Esophagus squamous epithelium (tissue), 5 donors: Measurements from ENCODE around the gene RPL26. TPM values are rescaled to one million over a fixed set of nuclear protein-coding genes. Genes with fewer than 3 reads are reported as not detected.

Source experiments
- DNase-seq: peaks from one replicate; lab custom pipeline; 2025; lab: John Stamatoyannopoulos, UW
- H3K27ac ChIP-seq, 4 donors: fragments of 200-600 bp; sonication (generic); one replicate each; pipeline ENCODE4 v1.5.1; 2016 to 2019; ENCODE audit warnings: mild to moderate bottlenecking in 1 of 4
- H3K27me3 ChIP-seq, 4 donors: fragments of 200-600 bp; sonication (generic); 1 replicate in 3 of 4; 2 replicates in 1 of 4; pipeline versions ENCODE4 v1.5.1 to v1.6.0; 2017 to 2021; ENCODE audit warnings: antibody characterized with exemption in 1 of 4
- H3K36me3 ChIP-seq, 3 donors: fragments of 200-600 bp; sonication (generic); one replicate each; pipeline ENCODE4 v1.5.1; 2016 to 2019
- H3K4me1 ChIP-seq, 3 donors: fragments of 200-600 bp; sonication (generic); one replicate each; pipeline ENCODE4 v1.5.1; 2017 to 2019
- H3K4me3 ChIP-seq, 4 donors: fragments of 200-600 bp; sonication (generic); 1 replicate in 3 of 4; 2 replicates in 1 of 4; pipeline ENCODE4 v1.5.1; 2016 to 2019; ENCODE audit warnings: mild to moderate bottlenecking in 2 of 4, moderate library complexity in 1 of 4
- H3K9me3 ChIP-seq, 3 donors: fragments of 200-600 bp; sonication (generic); one replicate each; pipeline ENCODE4 v1.5.1; 2016 to 2019
- POLR2A ChIP-seq, 4 donors: fragments of 450-650 bp; IDR thresholded peaks; one replicate each; pipeline ENCODE4 v1.6.1; 2017; ENCODE audit warnings: antibody characterized with exemption in 4 of 4, mild to moderate bottlenecking in 4 of 4, moderate library complexity in 3 of 4
- WGBS, 2 donors: methylation state at CpG; one replicate each; pipeline ENCODE4 v1.1.5; 2018; 5-methylcytosine and 5-hydroxymethylcytosine counted together
- intact Hi-C: fragments of 100-400 bp; cut with DNase I; formaldehyde crosslinking; loops from one replicate; pipeline ENCODE4 v1.15.0; 2022
- total RNA-seq, 4 donors: library from RNA; depleted of rRNA; stranded (reverse); fragments of >200 nt; gene quantifications; one replicate each; pipeline ENCODE4 v1.1.0, GENCODE V29; 2016
- TF ChIP-seq, protein P1 (sequence below), 6 experiments: fragments of 450-650 bp in 4 of 6; fragments of 200-600 bp in 2 of 6; sonication (generic) in 2 of 6; IDR thresholded peaks; one replicate each; pipeline ENCODE4 v1.5.1; 2016 to 2019; ENCODE audit warnings: antibody characterized with exemption in 6 of 6, mild to moderate bottlenecking in 4 of 6, moderate library complexity in 4 of 6
- donor health status: DM: yes; HTN: yes; CAD: no.

RPL26 gene
- total RNA-seq, 4 donors from 2014 or later, result 3,032 to 5,420 (median 3,306) TPM

DNA sequence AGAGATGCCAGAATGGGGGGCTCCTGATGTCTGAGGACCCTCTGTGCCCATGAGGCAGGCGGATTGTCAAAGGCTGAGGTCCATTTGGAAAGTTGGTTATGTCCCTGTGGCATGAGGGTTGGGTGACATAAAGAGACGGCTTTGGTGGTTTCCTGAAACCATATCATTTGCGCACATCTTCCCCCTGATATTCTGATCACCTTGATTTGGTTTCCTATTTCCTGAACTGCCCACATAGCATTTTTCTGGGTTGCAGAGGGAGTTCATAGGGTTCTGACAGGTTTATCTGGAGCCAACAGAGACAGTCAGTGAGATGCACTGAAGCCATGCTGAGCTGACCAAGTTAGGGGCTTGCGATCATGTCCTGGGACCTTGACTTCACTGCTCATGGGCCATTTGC, 30.3 kb upstream of the RPL26 start:
- DNase-seq, result no peak
- Histone ChIP-seq H3K9me3 (no peaks in the 10 kb centered on the region), H3K4me3 (peak overlapping the region in 1 of 4 donors; percentile 28), H3K36me3 (no peaks in the 10 kb centered on the region), H3K4me1 (peaks cover 3 to 23% (median 8%) of the 10 kb centered on the region in 3 donors), H3K27ac (peak overlapping the region in 3 of 4 donors; percentile 14 to 69 (median 57)), H3K27me3 (no peaks in the 10 kb centered on the region)
- WGBS, 2 donors, result 71 to 80% methylated on average over 3 to 4 of the region's 4 CpGs
- TF ChIP-seq POLR2A (IDR thresholded peaks at IDR 0.05), result no peak
- TF ChIP-seq, protein P1, sequence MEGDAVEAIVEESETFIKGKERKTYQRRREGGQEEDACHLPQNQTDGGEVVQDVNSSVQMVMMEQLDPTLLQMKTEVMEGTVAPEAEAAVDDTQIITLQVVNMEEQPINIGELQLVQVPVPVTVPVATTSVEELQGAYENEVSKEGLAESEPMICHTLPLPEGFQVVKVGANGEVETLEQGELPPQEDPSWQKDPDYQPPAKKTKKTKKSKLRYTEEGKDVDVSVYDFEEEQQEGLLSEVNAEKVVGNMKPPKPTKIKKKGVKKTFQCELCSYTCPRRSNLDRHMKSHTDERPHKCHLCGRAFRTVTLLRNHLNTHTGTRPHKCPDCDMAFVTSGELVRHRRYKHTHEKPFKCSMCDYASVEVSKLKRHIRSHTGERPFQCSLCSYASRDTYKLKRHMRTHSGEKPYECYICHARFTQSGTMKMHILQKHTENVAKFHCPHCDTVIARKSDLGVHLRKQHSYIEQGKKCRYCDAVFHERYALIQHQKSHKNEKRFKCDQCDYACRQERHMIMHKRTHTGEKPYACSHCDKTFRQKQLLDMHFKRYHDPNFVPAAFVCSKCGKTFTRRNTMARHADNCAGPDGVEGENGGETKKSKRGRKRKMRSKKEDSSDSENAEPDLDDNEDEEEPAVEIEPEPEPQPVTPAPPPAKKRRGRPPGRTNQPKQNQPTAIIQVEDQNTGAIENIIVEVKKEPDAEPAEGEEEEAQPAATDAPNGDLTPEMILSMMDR (IDR thresholded peaks at IDR 0.05), result no peak
- intact Hi-C loops, result loop anchor here (5.0 kb wide), 1 partner anchor 374 kb away; no protein-coding TSS in a partner anchor

DNA sequence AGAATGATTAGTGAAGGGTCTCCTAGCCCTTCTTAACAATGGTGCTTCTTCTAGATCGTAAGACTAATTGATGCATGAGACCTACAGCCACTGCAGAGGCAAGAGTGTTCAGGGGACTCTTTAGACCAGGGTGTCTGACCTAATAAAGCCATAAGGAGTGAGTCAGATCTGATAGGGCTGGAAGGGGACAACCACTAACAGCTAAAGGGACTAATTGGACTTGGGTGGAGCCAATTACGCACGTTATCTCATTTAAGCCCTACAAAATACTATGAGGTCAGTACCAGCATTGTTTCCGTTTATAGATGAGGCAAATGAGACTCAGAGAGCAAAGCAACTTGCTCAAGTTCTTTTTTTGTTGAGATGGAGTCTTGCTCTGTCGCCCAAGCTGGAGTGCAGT, 29.1 kb upstream of the RPL26 start:
- intact Hi-C loops, result loop anchor here (5.0 kb wide), 1 partner anchor 375 kb away; no protein-coding TSS in a partner anchor
- Histone ChIP-seq H3K27ac (peak overlapping the region in 2 of 4 donors; percentile 30 to 69), H3K36me3 (no peaks in the 10 kb centered on the region), H3K9me3 (no peaks in the 10 kb centered on the region), H3K4me3 (no peak overlapping the region), H3K27me3 (no peaks in the 10 kb centered on the region), H3K4me1 (peaks cover 3 to 22% (median 11%) of the 10 kb centered on the region in 3 donors)
- 74 to 88% methylated on average over 5 of the region's 5 CpGs for WGBS, 2 donors
- TF ChIP-seq POLR2A (IDR thresholded peaks at IDR 0.05), result no peak
- TF ChIP-seq, protein P1 (IDR thresholded peaks at IDR 0.05), result no peak
- DNase-seq, result no peak

DNA sequence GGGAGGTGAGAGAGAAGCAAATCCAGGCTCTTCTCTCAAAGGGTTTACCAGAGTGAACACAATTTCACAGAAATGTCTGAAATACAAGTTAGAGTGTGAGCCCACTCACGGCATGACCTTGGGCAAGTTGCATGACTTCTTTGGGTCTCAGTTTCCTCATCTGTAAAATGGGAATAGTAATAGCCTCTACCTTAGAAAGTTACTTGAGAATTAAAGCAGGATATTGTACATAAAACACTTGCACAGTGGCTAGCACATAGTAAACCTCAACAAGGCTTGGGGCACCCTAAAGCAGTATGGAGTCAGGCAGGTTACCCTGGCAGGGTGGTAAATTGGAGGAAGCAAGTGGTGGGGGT, 27.9 kb upstream of the RPL26 start:
- intact Hi-C loops, result loop anchor here (5.0 kb wide), 1 partner anchor 376 kb away; no protein-coding TSS in a partner anchor
- Histone ChIP-seq H3K9me3 (no peaks in the 10 kb centered on the region), H3K4me1 (peaks cover 3 to 22% (median 11%) of the 10 kb centered on the region in 3 donors), H3K27me3 (no peaks in the 10 kb centered on the region), H3K27ac (peak overlapping the region; percentile 58 to 79 (median 72)), H3K36me3 (no peaks in the 10 kb centered on the region), H3K4me3 (no peak overlapping the region)
- DNase-seq, result no peak
- TF ChIP-seq, protein P1 (IDR thresholded peaks at IDR 0.05), result no peak
- TF ChIP-seq POLR2A (IDR thresholded peaks at IDR 0.05), result no peak
- 43 to 50% methylated on average over 1 of the region's 1 CpG for WGBS, 2 donors

DNA sequence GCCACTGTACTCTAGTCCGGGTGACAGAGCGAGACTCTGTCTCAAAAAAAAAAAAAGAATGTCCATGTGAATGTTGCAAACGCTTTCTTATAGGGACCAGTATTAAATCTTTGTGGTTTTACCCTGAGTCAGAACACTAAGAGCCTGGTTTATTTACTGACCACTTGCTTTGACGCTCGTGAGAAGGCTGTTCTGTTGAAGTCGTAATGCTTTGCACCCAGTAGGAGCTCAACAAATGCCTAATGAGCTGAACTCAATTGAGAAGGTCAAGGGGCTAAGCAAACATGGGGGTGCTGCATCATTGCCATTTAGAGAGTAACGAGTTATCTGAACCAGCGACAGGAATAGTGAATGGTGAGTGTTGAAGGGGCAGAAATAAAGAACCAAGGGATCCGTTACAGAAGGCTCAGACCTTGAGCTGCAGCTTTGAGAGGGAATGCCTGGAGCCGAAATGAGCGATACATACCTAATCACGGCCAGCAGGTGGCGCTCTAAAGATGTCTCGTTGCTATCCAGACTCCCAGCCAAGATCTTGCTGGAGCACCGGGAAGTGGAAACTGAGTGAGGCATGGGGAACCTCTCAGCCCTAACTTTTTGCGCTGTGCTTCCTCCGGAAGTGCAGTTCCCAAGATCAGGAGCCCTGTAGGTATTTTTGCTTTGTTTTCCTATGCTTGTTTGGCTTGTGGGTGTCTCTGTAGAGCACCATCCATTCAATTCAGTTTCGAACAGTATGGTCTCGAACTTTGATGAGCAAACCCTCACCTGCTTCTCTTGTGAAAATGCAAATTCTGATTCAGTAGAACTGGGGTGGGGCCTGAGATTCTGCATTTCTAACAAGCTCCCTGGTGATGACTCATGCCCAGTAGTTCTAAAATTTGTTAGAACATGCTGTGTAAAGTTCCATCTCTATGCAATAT, 27.2 kb upstream of the RPL26 start:
- WGBS, 2 donors, result 14 to 23% methylated on average over 19 of the region's 19 CpGs
- TF ChIP-seq, protein P1 (IDR thresholded peaks at IDR 0.05), result peak; percentile 84 to 90 (median 88)
- TF ChIP-seq POLR2A (IDR thresholded peaks at IDR 0.05), result no peak
- Histone ChIP-seq H3K27ac (peak overlapping the region; percentile 63 to 79 (median 72)), H3K36me3 (no peaks in the 10 kb centered on the region), H3K9me3 (no peaks in the 10 kb centered on the region), H3K27me3 (no peaks in the 10 kb centered on the region), H3K4me3 (peak overlapping the region in 3 of 4 donors; percentile 22 to 43 (median 26)), H3K4me1 (peaks cover 3 to 22% (median 11%) of the 10 kb centered on the region in 3 donors)
- intact Hi-C loops, result loop anchor here (5.0 kb wide), 1 partner anchor 377 kb away; no protein-coding TSS in a partner anchor
- DNase-seq, result no peak

DNA sequence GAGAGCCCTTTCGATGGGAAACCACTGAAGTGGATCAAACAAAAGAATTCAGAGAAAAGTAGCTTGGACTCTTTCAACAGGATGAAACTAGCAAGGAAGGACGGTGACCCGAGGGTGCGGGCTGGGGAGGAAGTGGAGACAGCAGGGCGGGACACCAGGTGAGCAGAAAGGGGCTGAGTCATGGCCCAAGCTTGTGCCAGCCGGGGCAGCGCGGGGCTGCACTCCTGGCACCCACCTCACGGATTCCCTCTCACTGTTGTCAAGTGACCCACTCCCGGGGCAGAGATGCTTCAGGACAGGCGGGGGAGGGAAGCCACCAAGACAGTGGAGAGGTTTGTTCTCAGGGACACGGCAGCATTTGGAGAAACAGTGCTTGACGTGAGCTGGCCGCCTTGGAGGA, 25.4 kb upstream of the RPL26 start:
- no peaks in the 10 kb centered on the region for H3K9me3 ChIP-seq
- intact Hi-C loops, result no loop called here
- no peak for DNase-seq
- peak overlapping the region in 2 of 4 donors; percentile 23 to 44 for H3K4me3 ChIP-seq
- peak overlapping the region; percentile 69 to 79 (median 75) for H3K27ac ChIP-seq
- H3K4me1 ChIP-seq, result peaks cover 3 to 22% (median 11%) of the 10 kb centered on the region in 3 donors
- 13 to 26% methylated on average over 10 to 12 of the region's 14 CpGs for WGBS, 2 donors
- H3K36me3 ChIP-seq, result no peaks in the 10 kb centered on the region
- peaks cover 0 to 6% (median 0%) of the 10 kb centered on the region in 4 donors for H3K27me3 ChIP-seq
- TF ChIP-seq, protein P1 (IDR thresholded peaks at IDR 0.05), result peak in 1 of 6 experiments; percentile 28
- no peak for TF ChIP-seq POLR2A (IDR thresholded peaks at IDR 0.05)
